ENCODE data around the gene PLXNA4.

The PLXNA4 gene

DNA sequence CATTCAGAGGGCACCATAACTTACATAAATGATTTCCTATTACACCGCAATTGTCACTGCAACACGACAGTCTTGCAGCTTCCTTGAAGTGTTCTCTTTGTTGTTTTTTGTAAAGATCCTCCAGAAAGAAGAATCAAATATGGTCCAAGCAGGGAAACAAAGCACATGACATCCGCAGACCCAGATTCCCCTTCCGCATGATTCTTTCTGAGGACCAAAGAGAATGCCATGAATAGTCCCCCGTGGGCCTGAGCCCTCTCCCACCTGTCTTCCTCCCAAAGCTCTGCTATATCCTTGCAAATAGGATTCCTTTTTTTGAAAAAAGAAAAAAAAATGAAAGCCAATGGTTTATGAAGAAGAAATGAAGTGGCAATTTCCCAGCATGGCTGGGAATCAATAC lies 10.8 kb downstream of the PLXNA4 start:
- DNase-seq (ENCODE audit: low read depth in 3 of 3), result no peak

DNA sequence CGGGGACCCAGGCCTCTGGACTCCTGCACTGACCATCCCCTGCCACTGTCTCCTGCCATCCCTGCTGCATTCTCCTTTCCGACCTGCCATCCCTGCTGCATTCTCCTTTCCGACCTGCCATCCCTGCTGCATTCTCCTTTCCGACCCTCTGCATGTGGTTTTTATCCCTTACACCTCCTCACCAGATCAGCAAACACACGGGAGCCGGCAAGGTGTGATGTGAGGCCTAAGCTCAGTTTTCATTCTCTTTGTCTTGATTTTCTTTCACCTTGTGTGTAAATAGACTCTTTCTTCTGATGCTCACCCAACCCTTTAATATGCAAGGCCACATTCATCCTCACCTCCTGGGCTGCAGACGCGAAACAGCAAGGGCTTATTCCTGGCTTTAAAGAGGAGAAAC lies 11.4 kb downstream of the PLXNA4 start:
- DNase-seq (ENCODE audit: low read depth in 3 of 3), result no peak

DNA sequence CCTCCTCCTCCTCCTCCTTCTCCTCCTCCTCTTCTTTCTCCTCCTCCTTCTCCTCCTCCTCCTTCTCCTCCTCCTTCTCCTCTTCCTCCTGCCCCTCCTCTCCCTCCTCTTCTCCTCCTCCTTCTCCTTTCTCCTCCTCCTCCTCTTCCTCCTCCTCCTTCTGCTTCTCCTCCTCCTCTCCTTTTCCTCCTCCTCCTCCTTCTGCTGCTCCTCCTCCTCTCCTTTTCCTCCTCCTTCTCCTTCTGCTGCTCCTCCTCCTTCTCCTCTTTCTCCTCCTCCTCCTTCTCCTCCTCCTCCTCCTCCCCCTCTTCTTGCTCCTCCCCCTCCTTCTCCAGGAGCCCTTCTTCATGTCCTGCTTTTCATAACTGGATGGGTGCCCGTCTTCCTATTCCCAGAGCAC lies 12.2 kb downstream of the PLXNA4 start:
- no peak for DNase-seq (ENCODE audit: low read depth in 3 of 3)

DNA sequence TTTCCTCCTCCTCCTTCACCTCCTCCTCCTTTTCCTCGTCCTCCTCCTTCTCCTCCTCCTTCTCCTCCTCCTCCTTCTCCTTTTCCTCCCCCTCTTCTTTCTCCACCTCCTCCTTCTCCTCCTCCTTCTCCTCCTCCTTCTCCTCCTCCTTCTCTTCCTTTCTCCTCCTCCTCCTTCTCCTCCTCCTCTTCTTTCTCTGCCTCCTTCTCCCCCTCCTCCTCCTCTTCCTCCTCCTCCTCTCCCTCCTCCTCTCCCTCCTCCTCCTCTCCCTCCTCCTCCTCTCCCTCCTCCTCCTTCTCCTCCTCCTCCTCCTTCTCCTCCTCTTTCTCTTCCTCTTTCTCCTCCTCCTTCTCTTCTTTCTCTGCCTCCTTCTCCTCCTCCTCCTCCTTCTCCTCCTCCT lies 13.6 kb downstream of the PLXNA4 start:
- no peak for DNase-seq (ENCODE audit: low read depth in 3 of 3)

DNA sequence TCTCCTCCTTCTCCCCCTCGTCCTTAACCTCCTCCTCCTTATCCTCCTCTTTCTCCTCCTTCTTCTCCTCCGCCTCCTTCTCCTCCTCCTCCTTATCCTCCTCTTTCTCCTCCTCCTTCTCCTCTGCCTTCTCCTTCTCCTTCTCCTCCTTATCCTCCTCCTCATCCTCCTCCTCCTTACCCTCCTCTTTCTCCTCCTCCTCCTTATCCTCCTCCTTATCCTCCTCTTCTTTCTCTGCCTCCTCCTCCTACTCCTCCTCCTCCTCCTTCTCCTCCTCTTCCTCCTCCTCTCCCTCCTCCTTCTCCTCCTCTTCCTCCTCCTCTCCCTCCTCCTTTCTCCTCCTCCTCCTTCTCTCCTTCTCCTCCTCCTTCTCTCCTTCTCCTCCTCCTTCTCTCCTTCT lies 14.5 kb downstream of the PLXNA4 start:
- no peak for DNase-seq (ENCODE audit: low read depth in 3 of 3)

DNA sequence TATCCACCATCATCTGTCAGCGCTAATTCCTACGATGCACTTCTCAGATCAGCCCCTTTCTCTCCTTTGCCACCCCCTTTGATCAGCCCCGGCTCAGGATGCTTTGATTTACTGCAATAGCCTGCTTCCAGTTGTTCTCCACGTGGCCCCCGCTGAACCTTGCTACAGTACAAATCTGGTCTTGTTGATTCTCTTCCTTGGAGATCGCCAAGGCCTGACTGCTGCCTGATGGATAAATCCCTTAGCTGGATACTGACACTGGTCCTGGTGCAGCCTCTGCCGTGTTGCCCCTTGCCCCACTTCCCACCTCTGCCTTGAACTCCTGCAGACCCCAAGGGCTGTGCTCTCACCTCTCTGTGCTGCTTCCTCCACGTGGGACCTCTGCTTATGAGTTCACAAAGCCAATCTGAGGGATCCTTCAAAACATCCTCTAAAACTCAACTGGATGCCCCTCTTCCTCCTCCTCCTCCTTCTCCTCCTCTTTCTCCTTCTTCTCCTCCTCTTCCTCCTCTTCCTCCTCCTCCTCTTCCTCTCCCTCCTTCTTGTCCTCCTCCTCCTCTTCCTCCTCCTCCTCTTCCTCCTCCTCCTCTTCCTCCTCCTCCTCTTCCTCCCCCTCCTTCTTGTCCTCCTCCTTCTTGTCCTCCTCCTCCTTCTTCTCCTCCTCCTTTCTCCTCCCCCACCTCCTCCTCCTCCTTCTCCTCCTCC lies 15.3 kb downstream of the PLXNA4 start:
- no peak for DNase-seq (ENCODE audit: low read depth in 3 of 3)

DNA sequence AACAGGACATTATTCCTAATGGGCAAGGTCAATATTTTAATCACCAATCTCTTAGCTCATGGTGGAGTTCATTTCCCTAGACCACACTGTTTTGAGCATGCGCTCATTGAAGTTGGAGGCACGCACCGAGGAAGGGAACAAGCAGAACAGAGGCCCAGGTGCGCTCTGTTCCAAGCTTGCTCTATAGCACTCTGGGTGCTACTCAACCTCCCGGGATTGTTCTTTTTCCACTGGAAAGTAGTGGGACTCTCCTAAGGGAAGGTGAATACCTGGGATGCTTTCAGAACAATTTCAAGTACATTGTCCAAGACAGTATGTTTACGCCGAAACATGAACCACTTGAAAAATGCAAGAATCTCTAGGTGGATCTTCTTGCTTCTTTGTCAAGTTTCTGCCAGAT lies 16.2 kb downstream of the PLXNA4 start:
- no peak for DNase-seq (ENCODE audit: low read depth in 3 of 3)

DNA sequence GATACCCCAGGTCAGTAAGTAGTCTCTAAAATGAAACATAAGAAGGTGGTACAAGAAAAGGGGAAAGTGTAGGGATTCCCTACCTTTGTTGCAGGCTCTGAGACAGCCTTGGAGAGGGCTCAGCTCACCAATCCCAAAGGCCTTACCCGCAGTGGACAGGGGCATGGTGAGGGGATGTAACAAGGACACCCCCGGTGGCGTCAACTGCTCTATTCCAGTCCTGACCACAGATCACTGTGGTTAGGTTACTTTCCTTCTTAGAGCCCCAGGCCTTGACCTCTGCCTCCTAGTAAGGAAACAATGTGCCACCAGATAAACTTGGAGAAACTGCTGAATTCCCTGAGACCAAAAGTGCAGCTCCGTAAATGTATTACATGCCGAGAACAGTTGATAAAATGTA lies 17.5 kb downstream of the PLXNA4 start:
- DNase-seq (ENCODE audit: low read depth in 3 of 3), result no peak

DNA sequence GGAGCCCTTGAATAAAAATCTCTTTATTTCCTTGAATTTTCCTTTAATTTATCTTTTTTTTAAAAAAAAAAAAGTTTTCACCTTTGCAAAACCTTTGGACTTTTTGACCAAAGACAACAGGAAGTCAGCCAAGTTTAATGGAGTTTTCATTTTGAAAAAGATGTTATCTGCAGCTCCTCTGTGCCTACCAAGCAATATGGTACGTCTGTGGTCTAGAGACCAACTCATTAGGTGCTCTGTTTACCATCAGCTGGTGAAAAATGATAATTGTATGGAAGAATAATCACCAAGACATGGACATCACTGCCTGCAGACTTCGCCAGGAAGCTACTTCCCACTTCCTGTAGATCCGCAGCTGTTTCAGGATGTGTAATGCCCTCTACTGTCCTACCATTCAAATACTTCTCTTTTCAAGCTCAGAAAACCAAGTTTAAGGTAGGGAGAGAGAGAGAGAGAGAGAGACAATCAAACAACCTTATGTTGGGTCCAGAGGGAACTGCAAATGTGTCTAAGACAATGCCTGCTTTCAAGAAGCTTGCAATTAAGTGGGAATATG lies 18.7 kb downstream of the PLXNA4 start:
- no peak for DNase-seq (ENCODE audit: low read depth in 3 of 3)

DNA sequence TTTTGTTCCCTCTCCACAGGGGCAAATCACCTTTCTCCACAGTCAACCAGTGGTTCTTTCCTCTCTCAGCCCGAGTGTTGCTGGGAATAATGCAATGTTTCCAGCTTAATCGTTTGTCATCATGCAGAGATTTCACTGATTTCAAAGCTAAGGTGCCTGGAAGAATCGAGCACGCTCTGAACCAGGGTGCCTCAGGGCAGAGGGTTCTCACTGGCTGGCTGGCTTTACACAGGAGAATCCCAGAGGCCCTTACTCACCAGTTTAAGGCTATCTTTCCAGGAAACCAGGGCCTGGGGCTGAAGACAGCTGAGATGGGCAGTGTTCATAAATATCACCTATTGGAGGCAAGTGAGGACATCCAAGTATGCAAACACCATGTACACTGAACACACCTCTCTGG lies 21.8 kb downstream of the PLXNA4 start:
- DNase-seq (ENCODE audit: low read depth in 3 of 3), result no peak

DNA sequence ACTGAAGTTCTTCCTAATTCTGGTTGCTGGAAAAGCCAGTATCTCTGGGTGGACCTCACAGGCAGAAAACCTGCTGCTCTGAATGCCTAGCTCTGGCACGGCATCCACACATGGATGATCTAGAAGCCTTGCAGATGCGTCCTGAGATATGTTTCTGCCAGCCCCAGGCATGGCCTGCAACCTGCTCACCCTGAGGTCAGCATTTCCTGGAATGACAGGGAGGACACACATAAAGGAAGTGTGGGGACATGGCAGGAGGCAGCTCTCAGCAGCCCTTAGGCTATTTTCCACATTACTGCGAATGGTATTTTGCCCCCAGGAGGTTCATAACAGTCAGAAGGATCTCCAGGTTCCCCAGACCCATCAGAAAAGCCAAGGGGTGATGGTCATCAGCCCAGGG lies 23.2 kb downstream of the PLXNA4 start:
- no peak for DNase-seq (ENCODE audit: low read depth in 3 of 3)

DNA sequence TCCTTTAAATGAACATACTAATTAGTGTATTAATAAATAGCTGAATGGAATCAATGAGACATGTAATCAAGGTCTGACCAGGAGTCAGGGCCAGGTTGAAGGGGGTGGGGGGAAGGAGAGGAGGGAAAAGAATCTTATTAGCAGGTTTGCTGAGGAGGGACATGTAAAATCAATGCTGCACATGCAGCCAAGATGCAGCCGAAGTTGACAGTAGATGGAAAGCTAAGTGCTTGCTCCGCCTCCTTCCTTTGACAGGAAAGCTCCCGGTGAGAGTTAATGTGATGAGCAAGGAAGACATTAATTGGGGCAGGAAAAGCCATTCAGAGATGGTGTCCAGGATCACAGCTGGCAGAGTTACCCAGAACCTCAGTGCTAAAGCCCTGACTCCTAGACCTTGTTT lies 24.4 kb downstream of the PLXNA4 start:
- DNase-seq (ENCODE audit: low read depth in 3 of 3), result no peak

DNA sequence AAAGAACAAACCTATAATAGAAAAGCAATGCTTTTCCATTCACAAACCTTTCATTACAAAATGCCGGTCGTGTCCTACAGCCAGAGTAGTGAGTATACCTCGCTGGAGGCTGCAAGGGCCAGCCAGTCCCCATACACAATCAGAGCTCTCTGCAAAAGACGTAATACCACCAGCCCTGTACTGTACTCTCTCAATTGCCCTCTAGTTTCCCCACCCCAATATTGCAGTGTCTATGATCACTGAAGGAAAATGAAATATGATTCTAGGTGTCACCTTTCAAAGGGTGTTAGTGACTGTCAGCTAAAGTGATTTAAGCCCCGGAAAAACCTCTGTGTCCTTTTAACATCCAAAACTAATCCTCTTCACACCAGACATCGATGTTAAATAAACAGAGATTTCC lies 24.8 kb downstream of the PLXNA4 start:
- no peak for DNase-seq (ENCODE audit: low read depth in 3 of 3)

DNA sequence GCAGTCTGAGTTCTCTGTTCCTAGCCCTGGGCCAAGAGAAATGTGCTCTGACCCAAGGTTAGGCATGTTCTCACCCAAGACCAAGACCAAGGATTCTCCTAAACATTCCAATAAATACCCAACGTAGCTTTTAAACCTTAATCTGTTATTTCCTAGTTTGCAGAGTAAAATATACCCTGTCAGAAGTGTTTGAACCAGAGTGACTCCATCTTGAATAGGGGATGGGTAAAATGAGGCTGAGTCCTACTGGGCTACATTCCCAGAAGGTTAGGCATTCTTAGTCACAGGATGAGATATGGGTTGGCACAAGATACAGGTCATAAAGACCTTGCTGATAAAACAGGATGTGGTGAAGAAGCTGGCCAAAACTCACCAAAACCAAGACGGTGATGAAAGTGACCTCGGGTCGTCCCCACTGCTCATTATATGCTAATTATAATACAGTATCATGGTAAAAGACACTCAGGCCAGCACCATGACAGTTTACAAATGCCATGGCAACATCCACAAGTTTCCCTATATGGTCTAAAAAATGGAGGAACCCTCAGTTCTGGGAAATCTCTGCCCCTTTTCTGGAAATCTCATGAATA lies 27.7 kb downstream of the PLXNA4 start:
- DNase-seq (ENCODE audit: low read depth in 3 of 3), result peak in 1 of 3 donors; percentile 16

DNA sequence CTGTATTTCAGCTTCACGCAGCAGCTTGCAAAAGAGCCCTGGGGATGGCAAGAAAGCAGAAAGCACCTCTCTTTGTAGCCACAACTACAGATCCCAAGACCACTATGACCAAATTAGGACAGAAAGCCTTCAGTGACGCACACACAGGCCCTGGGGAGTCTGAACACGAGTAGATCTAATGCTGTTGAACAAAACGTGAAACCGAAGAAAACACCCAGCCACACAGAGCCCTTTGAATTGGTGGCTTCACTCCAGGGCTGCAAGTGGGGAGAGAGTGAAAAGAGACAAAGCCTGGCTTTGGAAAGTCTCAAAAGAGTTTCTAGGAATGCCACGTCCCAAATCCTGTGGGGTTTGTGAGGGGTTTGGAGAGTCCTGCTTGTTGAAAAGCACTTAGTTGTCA lies 28.4 kb downstream of the PLXNA4 start:
- DNase-seq (ENCODE audit: low read depth in 3 of 3), result no peak

DNA sequence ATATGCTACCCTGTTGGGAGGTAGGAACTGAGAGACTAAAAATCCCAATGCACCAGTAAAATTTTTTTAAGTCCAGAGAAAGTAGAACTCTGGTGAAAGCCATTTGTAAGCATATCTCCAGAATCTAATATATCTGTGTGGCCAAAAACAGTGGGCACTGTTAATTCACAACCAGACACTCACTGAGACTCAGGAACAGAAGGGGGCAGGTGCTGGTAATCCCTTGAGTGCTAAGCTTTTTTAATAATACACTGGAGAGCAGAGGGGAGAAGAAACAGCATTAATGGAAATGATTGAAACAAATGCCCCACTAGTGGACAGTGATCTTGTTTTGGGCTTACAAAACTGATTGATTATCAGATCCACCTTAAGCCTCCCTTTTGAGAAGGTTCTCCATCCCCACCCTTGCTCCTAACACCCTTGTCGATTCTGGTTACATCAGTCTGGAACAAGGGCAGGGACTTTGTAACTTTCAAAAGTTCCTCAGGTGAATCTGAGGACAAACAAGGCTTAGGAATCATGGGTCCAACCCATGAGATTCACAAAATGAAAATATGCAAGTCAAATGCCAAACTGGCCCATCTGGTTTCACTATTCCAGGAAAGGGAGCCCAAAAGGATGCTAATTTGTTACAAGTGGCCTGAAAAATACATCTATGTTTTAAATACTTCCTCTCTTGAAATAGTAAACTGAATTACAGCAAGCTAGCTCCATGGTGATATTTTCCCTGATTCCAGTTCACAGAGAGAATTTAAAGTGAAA lies 29.7 kb downstream of the PLXNA4 start:
- no peak for DNase-seq (ENCODE audit: low read depth in 3 of 3)

DNA sequence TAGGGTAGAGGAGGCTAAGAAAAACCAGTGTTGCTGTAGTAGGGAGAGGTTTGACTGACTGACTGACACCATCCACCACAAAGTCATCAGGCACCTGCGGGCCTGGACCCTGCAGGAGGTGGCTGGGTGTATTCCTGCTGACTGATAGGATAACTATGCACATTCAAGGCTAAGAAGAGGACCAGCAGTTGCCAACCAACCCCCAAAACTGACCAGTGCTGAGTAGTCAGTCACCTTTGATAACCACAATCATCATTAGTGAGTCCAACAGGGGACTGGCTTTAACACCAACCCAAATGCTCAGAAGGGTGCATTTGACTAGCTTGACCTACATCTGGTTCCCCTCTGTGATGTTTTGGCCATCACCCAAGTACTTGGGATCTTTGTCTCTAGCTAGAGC lies 30.5 kb downstream of the PLXNA4 start:
- DNase-seq (ENCODE audit: low read depth in 3 of 3), result no peak

DNA sequence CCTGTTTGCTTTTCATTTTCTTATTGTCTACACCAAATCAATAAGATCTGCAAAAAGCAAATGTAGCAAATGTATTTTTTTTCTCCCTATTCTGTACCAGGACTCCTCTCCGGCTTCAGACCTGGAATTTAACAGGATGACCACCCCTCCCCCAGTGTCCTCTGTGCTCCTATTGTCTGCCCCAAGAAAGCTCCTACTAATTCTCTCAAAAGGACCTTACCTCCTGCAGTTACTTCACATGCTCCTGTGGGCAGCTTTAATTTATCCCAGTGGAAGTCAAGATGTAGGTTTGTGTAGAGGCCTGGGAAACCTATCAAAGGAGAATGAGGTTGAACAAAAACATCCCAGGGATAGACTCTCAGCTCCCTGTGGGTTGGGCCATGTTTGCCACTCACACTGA lies 31.3 kb downstream of the PLXNA4 start:
- DNase-seq (ENCODE audit: low read depth in 3 of 3), result no peak

DNA sequence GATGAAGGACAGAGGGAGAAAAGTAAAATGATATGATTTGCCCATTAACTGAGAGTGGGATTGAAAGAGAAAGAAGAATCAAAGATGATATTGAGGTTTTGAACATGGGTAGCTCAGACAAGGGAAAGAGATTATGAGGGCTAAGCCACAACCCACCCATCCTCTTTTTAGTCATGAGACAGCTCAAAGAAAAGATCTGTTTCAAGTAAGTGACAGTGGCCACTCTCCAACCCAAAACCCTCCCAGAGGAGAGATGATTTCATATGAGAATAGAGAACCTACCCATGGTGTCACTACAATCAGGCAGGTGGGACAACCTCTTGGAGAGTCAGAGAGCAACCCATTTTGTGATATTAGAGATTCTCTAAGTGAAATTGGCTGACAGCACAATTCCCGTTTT lies 32.2 kb downstream of the PLXNA4 start:
- DNase-seq (ENCODE audit: low read depth in 3 of 3), result no peak

DNA sequence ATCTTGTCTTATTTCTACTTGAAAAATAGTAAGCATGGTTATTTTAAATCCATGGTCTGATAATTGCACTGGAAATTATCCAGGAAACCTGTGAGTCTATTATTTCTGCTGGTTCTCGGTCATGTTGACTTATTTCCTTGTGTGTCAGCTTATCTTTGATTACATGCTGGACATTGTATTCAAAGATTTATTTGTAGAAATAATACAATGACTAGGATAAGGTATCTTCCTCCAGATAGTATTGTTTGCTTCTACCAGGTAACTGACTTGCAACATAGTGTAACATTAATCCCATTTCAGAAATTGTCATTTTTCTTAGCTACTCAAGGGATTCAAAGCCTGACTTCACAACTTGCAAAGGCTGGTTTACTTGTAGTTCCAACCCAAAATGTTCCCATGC lies 33.4 kb downstream of the PLXNA4 start:
- DNase-seq (ENCODE audit: low read depth in 3 of 3), result no peak

DNA sequence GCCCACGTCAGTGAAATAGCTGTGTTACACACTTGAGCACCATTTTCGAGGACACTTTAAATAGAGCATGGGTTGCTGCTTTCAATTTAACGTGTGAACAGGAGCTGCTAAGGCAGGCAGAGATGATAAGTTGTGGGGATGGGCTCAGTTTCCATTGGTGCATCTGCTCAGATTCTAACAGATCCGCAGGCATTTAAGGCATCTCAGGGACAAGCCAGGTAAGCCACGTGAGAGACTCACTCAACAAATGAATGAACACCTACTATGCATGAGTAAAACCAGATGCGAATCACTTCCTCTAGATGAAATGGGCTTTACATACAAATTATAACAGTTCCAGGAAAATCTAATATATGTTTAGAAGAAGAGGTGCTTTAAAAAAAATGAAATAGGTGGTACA lies 34.6 kb downstream of the PLXNA4 start:
- no peak for DNase-seq (ENCODE audit: low read depth in 3 of 3)

DNA sequence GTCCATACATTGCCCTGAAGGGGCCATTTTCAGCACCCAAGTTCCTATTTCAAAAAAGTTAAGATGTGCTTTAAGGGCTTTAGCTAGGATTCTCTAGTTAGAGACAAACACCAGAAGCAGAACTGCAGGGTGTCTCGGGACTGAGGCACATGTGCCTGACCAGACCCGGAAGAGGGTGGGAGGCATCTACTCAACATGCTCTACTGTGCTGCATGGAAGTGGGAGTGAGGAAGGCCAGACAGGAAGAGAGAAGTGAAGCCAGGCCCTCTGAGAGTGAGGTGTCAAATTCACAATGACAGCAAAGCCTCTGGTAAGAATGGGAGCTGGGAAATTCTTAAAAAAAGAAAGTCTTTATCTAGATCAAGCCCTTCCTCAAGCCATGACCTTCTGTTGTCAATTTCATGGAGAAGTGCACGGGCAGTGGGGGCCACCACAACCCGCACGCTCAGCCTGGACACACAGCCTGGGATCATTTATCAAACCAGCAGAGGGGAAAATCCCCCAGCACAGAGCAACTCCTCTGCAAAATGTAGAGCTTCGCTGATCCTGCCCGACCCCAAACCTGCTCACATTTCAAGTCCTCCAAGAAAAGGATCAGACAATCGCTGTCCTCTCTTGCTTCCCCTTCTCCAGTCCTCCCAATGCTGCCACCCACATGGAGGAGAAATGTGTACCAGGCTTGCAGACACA lies 38.7 kb downstream of the PLXNA4 start:
- no peak for DNase-seq (ENCODE audit: low read depth in 3 of 3)
